Parathyroid adenoma (tissue), 2 donors: Measurements from ENCODE around the gene DTD1.

Experiments
- H2AFZ ChIP-seq: fragments of 300-600 bp; sonication (generic); one replicate; pipeline ENCODE4 v1.7.0; 2017; ENCODE audit warnings: antibody characterized with exemption, mild to moderate bottlenecking
- H3K27ac ChIP-seq: fragments of 300-600 bp; sonication (generic); one replicate; pipeline ENCODE4 v1.7.0; 2017
- H3K27me3 ChIP-seq: fragments of 300-600 bp; sonication (generic); one replicate; pipeline ENCODE4 v1.7.0; 2017; ENCODE audit warnings: low read length; ENCODE audit not compliant: control insufficient read depth, insufficient read depth
- H3K36me3 ChIP-seq: fragments of 300-600 bp; sonication (generic); one replicate; pipeline ENCODE4 v1.7.0; 2017; ENCODE audit warnings: low read length; ENCODE audit not compliant: control insufficient read depth, insufficient read depth
- H3K4me1 ChIP-seq: fragments of 300-600 bp; sonication (generic); one replicate; pipeline ENCODE4 v1.7.0; 2017; ENCODE audit warnings: control low read depth
- H3K4me2 ChIP-seq: fragments of 300-600 bp; sonication (generic); one replicate; pipeline ENCODE4 v1.7.0; 2017; ENCODE audit warnings: low read length
- H3K4me3 ChIP-seq: fragments of 300-600 bp; sonication (generic); one replicate; pipeline ENCODE4 v1.7.0; 2017; ENCODE audit warnings: low read depth, low read length
- H3K79me2 ChIP-seq: fragments of 300-600 bp; sonication (generic); one replicate; pipeline ENCODE4 v1.7.0; 2017; ENCODE audit warnings: control low read depth
- H3K9ac ChIP-seq: fragments of 300-600 bp; sonication (generic); one replicate; pipeline ENCODE4 v1.7.0; 2017; ENCODE audit warnings: mild to moderate bottlenecking
- H3K9me3 ChIP-seq: fragments of 300-600 bp; sonication (generic); one replicate; pipeline ENCODE4 v1.7.0; 2017; ENCODE audit warnings: low read length; ENCODE audit not compliant: control insufficient read depth
- TF ChIP-seq, protein P1 (sequence below): fragments of 300-600 bp; sonication (generic); IDR thresholded peaks from one replicate; pipeline ENCODE4 v1.7.0; 2017; ENCODE audit warnings: antibody characterized with exemption, mild to moderate bottlenecking
- donor health status: primary hyperparathyroidism.

The DTD1 gene

DNA sequence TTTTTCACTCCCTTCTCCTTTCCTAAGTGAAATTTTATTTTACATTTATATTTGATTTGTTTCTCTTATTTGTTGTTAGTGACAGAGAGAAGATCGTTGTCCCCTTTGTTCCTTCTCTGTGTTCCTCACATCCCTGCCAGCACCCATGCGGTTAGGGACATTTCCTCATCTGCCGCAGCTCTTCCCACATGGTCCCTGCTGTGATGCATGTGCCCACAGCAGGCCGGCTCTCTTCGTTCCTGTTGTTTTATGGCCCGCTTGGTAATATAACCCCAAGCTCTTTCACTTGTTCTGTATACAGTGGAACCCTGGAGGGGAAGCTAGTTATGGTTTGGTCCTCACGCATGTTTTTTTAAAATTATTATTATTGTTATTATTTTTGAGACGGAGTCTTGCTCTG, 23.6 kb downstream of the DTD1 start:
- Histone ChIP-seq H3K27ac (no peak overlapping the region), H3K27me3 (no peaks in the 10 kb centered on the region), H2AFZ (no peak overlapping the region), H3K9me3 (no peaks in the 10 kb centered on the region), H3K36me3 (no peaks in the 10 kb centered on the region), H3K4me2 (no peak overlapping the region), H3K4me1 (no peaks in the 10 kb centered on the region), H3K79me2 (no peaks in the 10 kb centered on the region), H3K9ac (no peak overlapping the region), H3K4me3 (no peak overlapping the region)
- TF ChIP-seq, protein P1, sequence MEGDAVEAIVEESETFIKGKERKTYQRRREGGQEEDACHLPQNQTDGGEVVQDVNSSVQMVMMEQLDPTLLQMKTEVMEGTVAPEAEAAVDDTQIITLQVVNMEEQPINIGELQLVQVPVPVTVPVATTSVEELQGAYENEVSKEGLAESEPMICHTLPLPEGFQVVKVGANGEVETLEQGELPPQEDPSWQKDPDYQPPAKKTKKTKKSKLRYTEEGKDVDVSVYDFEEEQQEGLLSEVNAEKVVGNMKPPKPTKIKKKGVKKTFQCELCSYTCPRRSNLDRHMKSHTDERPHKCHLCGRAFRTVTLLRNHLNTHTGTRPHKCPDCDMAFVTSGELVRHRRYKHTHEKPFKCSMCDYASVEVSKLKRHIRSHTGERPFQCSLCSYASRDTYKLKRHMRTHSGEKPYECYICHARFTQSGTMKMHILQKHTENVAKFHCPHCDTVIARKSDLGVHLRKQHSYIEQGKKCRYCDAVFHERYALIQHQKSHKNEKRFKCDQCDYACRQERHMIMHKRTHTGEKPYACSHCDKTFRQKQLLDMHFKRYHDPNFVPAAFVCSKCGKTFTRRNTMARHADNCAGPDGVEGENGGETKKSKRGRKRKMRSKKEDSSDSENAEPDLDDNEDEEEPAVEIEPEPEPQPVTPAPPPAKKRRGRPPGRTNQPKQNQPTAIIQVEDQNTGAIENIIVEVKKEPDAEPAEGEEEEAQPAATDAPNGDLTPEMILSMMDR: no peak

DNA sequence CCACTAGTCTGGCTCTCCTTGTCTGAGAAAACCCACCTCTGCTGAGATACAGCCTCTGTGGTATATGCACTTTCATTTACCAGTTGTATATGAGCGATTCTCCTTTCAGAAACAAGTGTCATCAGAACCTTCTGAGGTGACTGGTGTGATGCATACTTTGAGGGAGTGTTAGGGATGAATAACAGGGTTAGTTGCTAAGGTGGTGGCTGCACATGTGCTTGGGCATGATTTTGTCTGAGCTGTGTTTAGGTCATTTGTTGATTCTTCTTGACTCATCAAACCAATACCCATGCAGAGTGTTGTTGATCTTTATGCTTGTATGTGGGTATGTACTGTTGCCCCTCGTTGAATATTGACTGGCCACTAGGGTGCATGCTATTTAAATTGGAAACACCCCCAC, 25.7 kb downstream of the DTD1 start:
- Histone ChIP-seq H3K79me2 (no peaks in the 10 kb centered on the region), H3K27me3 (no peaks in the 10 kb centered on the region), H3K9me3 (no peaks in the 10 kb centered on the region), H3K4me2 (no peak overlapping the region), H3K4me1 (no peaks in the 10 kb centered on the region), H3K27ac (no peak overlapping the region), H3K4me3 (no peak overlapping the region), H3K9ac (no peak overlapping the region), H3K36me3 (no peaks in the 10 kb centered on the region), H2AFZ (no peak overlapping the region)
- TF ChIP-seq, protein P1: no peak

DNA sequence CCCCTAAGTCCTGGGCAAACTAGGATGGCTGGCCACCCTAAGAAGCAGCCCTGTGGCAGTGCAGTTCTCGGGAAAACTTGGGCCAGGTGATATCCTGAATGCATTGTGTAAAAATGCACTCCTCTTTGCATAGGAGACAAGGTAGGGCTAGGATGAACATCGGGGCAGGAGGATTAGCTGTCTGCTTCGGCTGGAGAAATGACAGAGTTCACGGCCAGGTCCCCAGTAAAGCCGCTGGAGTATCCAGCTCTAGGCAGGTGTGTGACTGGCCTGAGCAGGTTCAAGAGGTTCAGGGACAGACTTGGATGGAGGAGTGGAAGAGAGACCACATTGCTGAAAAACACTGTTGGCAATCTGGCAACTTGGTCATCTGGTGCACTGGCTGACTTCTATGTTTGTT, 26.4 kb downstream of the DTD1 start:
- no peaks in the 10 kb centered on the region for H3K79me2 ChIP-seq
- H3K4me2 ChIP-seq: no peak overlapping the region
- no peaks in the 10 kb centered on the region for H3K36me3 ChIP-seq
- no peak overlapping the region for H3K4me3 ChIP-seq
- H2AFZ ChIP-seq: no peak overlapping the region
- H3K9me3 ChIP-seq: no peaks in the 10 kb centered on the region
- H3K27ac ChIP-seq: no peak overlapping the region
- H3K4me1 ChIP-seq: no peaks in the 10 kb centered on the region
- no peak overlapping the region for H3K9ac ChIP-seq
- TF ChIP-seq, protein P1: no peak
- no peaks in the 10 kb centered on the region for H3K27me3 ChIP-seq

DNA sequence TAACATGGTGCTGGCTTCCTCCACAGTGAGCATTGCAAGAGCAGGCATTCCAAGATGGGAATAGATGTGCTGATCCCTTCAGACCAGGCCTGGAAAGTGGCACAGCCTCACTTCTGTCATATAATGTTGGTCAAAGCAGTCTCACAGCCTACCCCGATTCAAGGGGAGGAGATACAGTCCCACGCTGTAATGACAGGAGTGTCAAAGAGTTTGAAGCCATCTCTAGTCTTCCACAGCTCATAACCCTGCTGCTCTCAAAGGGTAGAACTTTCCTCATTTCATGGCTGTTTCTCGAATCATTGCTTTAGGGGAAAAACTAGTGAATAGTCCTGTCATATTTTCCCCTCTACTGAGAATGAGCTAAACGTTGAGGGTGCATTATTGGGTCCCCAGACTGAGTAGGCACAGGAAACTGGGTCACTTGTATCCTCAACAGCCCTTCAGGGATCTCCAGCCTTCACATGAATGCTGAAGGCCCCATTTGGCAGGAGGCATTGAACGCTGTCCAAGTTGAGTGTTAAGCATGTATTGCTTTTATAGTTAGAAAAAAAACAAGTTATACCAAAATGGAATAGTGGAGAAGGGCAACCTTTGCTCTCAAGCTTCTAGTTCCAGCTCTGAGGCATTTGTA, 27.3 kb downstream of the DTD1 start:
- Histone ChIP-seq H3K27ac (no peak overlapping the region), H3K9me3 (no peaks in the 10 kb centered on the region)
- TF ChIP-seq, protein P1: no peak

DNA sequence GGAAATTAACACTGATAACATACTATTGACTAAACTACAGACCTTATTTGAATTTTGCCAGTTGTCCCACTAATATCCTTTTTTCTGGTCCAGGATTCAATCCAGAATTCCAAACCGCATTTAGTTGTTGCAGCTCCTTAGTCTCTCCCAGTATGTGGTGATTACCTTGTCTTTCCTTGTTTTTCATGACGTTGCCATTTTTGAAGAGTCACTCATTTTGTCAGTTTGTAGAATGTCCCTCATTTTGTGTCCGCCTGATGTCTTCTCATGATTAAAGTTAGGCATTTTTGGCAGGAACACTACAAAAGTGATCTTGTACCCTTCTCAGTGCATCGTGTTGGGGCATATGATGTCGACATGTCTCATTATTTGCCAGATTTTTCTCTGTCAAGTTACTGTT, 33.1 kb downstream of the DTD1 start:
- no peaks in the 10 kb centered on the region for H3K4me1 ChIP-seq
- H3K9me3 ChIP-seq: no peaks in the 10 kb centered on the region

More for the DNA sequence above, 27.3 kb downstream of the DTD1 start:
- Histone ChIP-seq H3K4me2 (no peak overlapping the region), H2AFZ (no peak overlapping the region), H3K36me3 (no peaks in the 10 kb centered on the region), H3K9ac (no peak overlapping the region), H3K4me3 (no peak overlapping the region), H3K4me1 (no peaks in the 10 kb centered on the region), H3K27me3 (no peaks in the 10 kb centered on the region), H3K79me2 (no peaks in the 10 kb centered on the region)

More for the DNA sequence above, 33.1 kb downstream of the DTD1 start:
- H2AFZ ChIP-seq: no peak overlapping the region
- TF ChIP-seq, protein P1: no peak
- no peaks in the 10 kb centered on the region for H3K79me2 ChIP-seq
- H3K9ac ChIP-seq: no peak overlapping the region
- H3K4me3 ChIP-seq: no peak overlapping the region
- no peaks in the 10 kb centered on the region for H3K36me3 ChIP-seq
- H3K27ac ChIP-seq: no peak overlapping the region
- no peaks in the 10 kb centered on the region for H3K27me3 ChIP-seq
- no peak overlapping the region for H3K4me2 ChIP-seq
